Gastroesophageal sphincter (tissue), 4 donors: ENCODE measurements around the gene SMIM38. TPM values are rescaled to one million over a fixed set of nuclear protein-coding genes. Genes with fewer than 3 reads are reported as not detected.

Source experiments
- ATAC-seq: fragments of 150-250 bp; one replicate; pipeline ENCODE4 v1.9.1; 2016; ENCODE audit warnings: mild to moderate bottlenecking, moderate library complexity
- H3K27ac ChIP-seq, 4 donors: fragments of 200-600 bp; sonication (generic) in 3 of 4; 1 replicate in 3 of 4; 2 replicates in 1 of 4; pipeline ENCODE4 v1.5.1; 2016 to 2019
- H3K27me3 ChIP-seq: fragments of 200-600 bp; sonication (generic); one replicate; pipeline ENCODE4 v1.5.1; 2019
- H3K36me3 ChIP-seq, 2 donors: fragments of 200-600 bp; sonication (generic); one replicate each; pipeline ENCODE4 v1.5.1; 2019; ENCODE audit warnings: control low read depth in 1 of 2
- H3K4me1 ChIP-seq, 3 donors: fragments of 200-600 bp; sonication (generic); 1 replicate in 2 of 3; 2 replicates in 1 of 3; pipeline ENCODE4 v1.5.1; 2016 to 2019; ENCODE audit warnings: control low read depth in 2 of 3
- H3K4me3 ChIP-seq, 2 donors: fragments of 200-600 bp; sonication (generic); one replicate each; pipeline ENCODE4 v1.5.1; 2019; ENCODE audit warnings: mild to moderate bottlenecking in 1 of 2, moderate library complexity in 1 of 2
- H3K9me3 ChIP-seq, 3 donors: fragments of 200-600 bp; sonication (generic); one replicate each; pipeline ENCODE4 v1.5.1; 2017 to 2019; ENCODE audit warnings: control low read depth in 2 of 3
- CTCF ChIP-seq, 4 experiments: fragments of 200-600 bp in 2 of 4; fragments of 450-650 bp in 2 of 4; sonication (generic) in 1 of 4; IDR thresholded peaks; one replicate each; pipeline ENCODE4 v1.5.1; 2017 to 2019; ENCODE audit warnings: antibody characterized with exemption in 4 of 4, mild to moderate bottlenecking in 2 of 4, moderate library complexity in 2 of 4
- EP300 ChIP-seq: sonication (generic); formaldehyde crosslinking; IDR thresholded peaks from one replicate; pipeline ENCODE4 v1.6.1; 2017; ENCODE audit warnings: antibody characterized with exemption, mild to moderate bottlenecking
- POLR2A ChIP-seq, 2 donors: fragments of 450-650 bp; IDR thresholded peaks; one replicate each; pipeline ENCODE4 v1.6.1; 2017; ENCODE audit warnings: antibody characterized with exemption in 2 of 2, mild to moderate bottlenecking in 2 of 2, moderate library complexity in 1 of 2
- POLR2AphosphoS5 ChIP-seq: sonication (generic); formaldehyde crosslinking; IDR thresholded peaks from one replicate; pipeline ENCODE4 v1.6.1; 2017; ENCODE audit warnings: antibody characterized with exemption
- WGBS, 2 donors: methylation state at CpG; one replicate each; pipeline ENCODE4 v1.1.5; 2018; ENCODE audit warnings: low coverage in 1 of 2; 5-methylcytosine and 5-hydroxymethylcytosine counted together
- total RNA-seq, 4 donors: library from RNA; depleted of rRNA; stranded (reverse); fragments of >200 nt; gene quantifications; one replicate each; pipeline ENCODE4 v1.1.0, GENCODE V29; 2016

SMIM38 gene
- total RNA-seq, 4 donors from 2014 or later, result 1.2 to 2.3 (median 1.3) TPM

- Histone ChIP-seq H3K36me3 (no peaks in the 10 kb centered on the region), H3K4me1 (no peaks in the 10 kb centered on the region), H3K4me3 (no peak overlapping the region), H3K27me3 (peaks cover 8% of the 10 kb centered on the region), H3K9me3 (no peaks in the 10 kb centered on the region), H3K27ac (no peak overlapping the region)
- no peak for ATAC-seq
- TF ChIP-seq EP300 (no peak), CTCF (IDR thresholded peaks at IDR 0.05) (no peak), POLR2AphosphoS5 (no peak), POLR2A (IDR thresholded peaks at IDR 0.05) (no peak)
- 100% methylated on average over 4 of the region's 7 CpGs; no CpG with 5 or more reads in 1 of the 2 donors for WGBS, 2 donors
Observed at GRCh38 chr11:69201764-69202370, 46.1 kb downstream of the SMIM38 start.

- H3K36me3 ChIP-seq, result no peaks in the 10 kb centered on the region
- no peaks in the 10 kb centered on the region for H3K9me3 ChIP-seq
- ATAC-seq, result no peak
- H3K4me1 ChIP-seq, result no peaks in the 10 kb centered on the region
- peaks cover 8% of the 10 kb centered on the region for H3K27me3 ChIP-seq
- WGBS, 2 donors, result 89% methylated on average over 16 of the region's 25 CpGs; no CpG with 5 or more reads in 1 of the 2 donors
- TF ChIP-seq POLR2A (IDR thresholded peaks at IDR 0.05), result no peak
- no peak for TF ChIP-seq POLR2AphosphoS5
- TF ChIP-seq EP300, result no peak
- TF ChIP-seq CTCF (IDR thresholded peaks at IDR 0.05), result no peak
- H3K4me3 ChIP-seq, result no peak overlapping the region
- H3K27ac ChIP-seq, result no peak overlapping the region
Observed at GRCh38 chr11:69202511-69203221, 46.9 kb downstream of the SMIM38 start.

GRCh38 chr11:69203381-69203780, 47.6 kb downstream of the SMIM38 start:
- H3K27ac ChIP-seq, result no peak overlapping the region

GRCh38 chr11:69203901-69204245, 48.1 kb downstream of the SMIM38 start:
- no peak for ATAC-seq
- Histone ChIP-seq H3K9me3 (peaks cover 0 to 10% (median 0%) of the 10 kb centered on the region in 3 donors), H3K4me3 (no peak overlapping the region), H3K36me3 (no peaks in the 10 kb centered on the region), H3K27ac (no peak overlapping the region), H3K27me3 (peaks cover 12% of the 10 kb centered on the region), H3K4me1 (no peaks in the 10 kb centered on the region)
- TF ChIP-seq EP300 (no peak), POLR2A (IDR thresholded peaks at IDR 0.05) (no peak), CTCF (IDR thresholded peaks at IDR 0.05) (no peak), POLR2AphosphoS5 (no peak)
- WGBS, 2 donors, result 76% methylated on average over 3 of the region's 8 CpGs; no CpG with 5 or more reads in 1 of the 2 donors

More at GRCh38 chr11:69203381-69203780, 47.6 kb downstream of the SMIM38 start:
- Histone ChIP-seq H3K27me3 (peaks cover 8% of the 10 kb centered on the region), H3K36me3 (no peaks in the 10 kb centered on the region), H3K4me3 (no peak overlapping the region), H3K4me1 (no peaks in the 10 kb centered on the region), H3K9me3 (peaks cover 0 to 6% (median 0%) of the 10 kb centered on the region in 3 donors)
- TF ChIP-seq CTCF (IDR thresholded peaks at IDR 0.05) (no peak), EP300 (no peak), POLR2A (IDR thresholded peaks at IDR 0.05) (no peak), POLR2AphosphoS5 (no peak)
- WGBS, 2 donors, result 72 to 81% methylated on average over 15 to 16 of the region's 16 CpGs
- ATAC-seq, result no peak
